Upper lobe of right lung (tissue), 1 donor: ENCODE data around the gene ETNK1. TPM values are rescaled to one million over a fixed set of nuclear protein-coding genes. Genes with fewer than 3 reads are reported as not detected.
A peak's percentile ranks its signal among the peaks of the same experiment; 100 is the strongest.

Source experiments
- ATAC-seq: fragments of 200-7000 bp; cut with Tn5 transposase; one replicate; pipeline ENCODE4 v1.9.1; 2020; ENCODE audit warnings: mild to moderate bottlenecking, moderate library complexity
- DNase-seq: peaks from one replicate; pipeline ENCODE4 v3.0.0-alpha.2; 2020
- H3K27ac ChIP-seq: fragments of 200-600 bp; one replicate; pipeline ENCODE4 v1.8.0; 2022
- H3K27me3 ChIP-seq: fragments of 200-600 bp; one replicate; pipeline ENCODE4 v1.8.0; 2022; ENCODE audit warnings: mild to moderate bottlenecking
- H3K36me3 ChIP-seq: fragments of 200-600 bp; one replicate; pipeline ENCODE4 v1.8.0; 2022
- H3K4me1 ChIP-seq: fragments of 200-600 bp; one replicate; pipeline ENCODE4 v1.8.0; 2022
- H3K4me3 ChIP-seq: fragments of 200-600 bp; one replicate; pipeline ENCODE4 v1.8.0; 2022; ENCODE audit warnings: mild to moderate bottlenecking
- H3K9me3 ChIP-seq: fragments of 200-600 bp; one replicate; pipeline ENCODE4 v1.8.0; 2022
- CTCF ChIP-seq: fragments of 200-600 bp; IDR thresholded peaks from one replicate; pipeline ENCODE4 v1.8.0; 2022; ENCODE audit warnings: antibody characterized with exemption
- intact Hi-C: fragments of 100-400 bp; cut with DNase I; formaldehyde crosslinking; loops from one replicate; pipeline ENCODE4 v1.11.0; 2022
- long read RNA-seq: library from polyadenylated mRNA; unstranded; transcript quantifications from one replicate; pipeline ENCODE4 v2.0.0, GENCODE V29; 2021
- total RNA-seq: library from RNA; stranded (reverse); fragmentation: NEBNext Ultra II Directional; extraction: Animal tissue kit (Norgen Biotek cat#: 25700); gene quantifications from one replicate; pipeline ENCODE4 v1.2.1, GENCODE V29; 2021
- donor health status: DM: no; HTN: yes; CAD: no; lungs with severe emphysema.

ETNK1 gene
- 86.2 TPM for total RNA-seq
- long read RNA-seq, full-length matches to known transcripts, result 17 of 21 reads
- long read RNA-seq, partial matches to known transcripts, result 2 of 21 reads
- long read RNA-seq, other reads (novel, unspliced or antisense), result 2 of 21 reads

- Histone ChIP-seq H3K4me3 (peak within 1 kb of the TSS; percentile 93), H3K4me1 (peaks cover 13% of the 10 kb centered on the region), H3K27ac (peak within 1 kb of the TSS; percentile 98), H3K9me3 (no peaks in the 10 kb centered on the region), H3K36me3 (no peaks in the 10 kb centered on the region), H3K27me3 (no peaks in the 10 kb centered on the region)
- ATAC-seq, result peak; percentile 100
- intact Hi-C loops, result no loop called here
- no peak for TF ChIP-seq CTCF
- peak; percentile 98 for DNase-seq
Observed at GRCh38 chr12:22624870-22625761, at the start of gene ETNK1. TSS of gene ETNK1 (plus strand) at chr12:22625171. CDS start at chr12:22625431, 260 bp downstream.

- Histone ChIP-seq H3K27me3 (no peaks in the 10 kb centered on the region), H3K4me3 (no peak overlapping the region), H3K4me1 (no peaks in the 10 kb centered on the region), H3K36me3 (no peaks in the 10 kb centered on the region), H3K9me3 (no peaks in the 10 kb centered on the region), H3K27ac (no peak overlapping the region)
- no peak for DNase-seq
- intact Hi-C loops, result no loop called here
- no peak for TF ChIP-seq CTCF
- ATAC-seq, result no peak
Observed at GRCh38 chr12:22576065-22576464, 48.9 kb upstream of the ETNK1 start.

- no peak for ATAC-seq
- intact Hi-C loops, result no loop called here
- no peaks in the 10 kb centered on the region for H3K36me3 ChIP-seq
- no peaks in the 10 kb centered on the region for H3K4me1 ChIP-seq
- H3K9me3 ChIP-seq, result no peaks in the 10 kb centered on the region
- H3K27me3 ChIP-seq, result no peaks in the 10 kb centered on the region
- TF ChIP-seq CTCF, result no peak
- no peak for DNase-seq
- no peak overlapping the region for H3K27ac ChIP-seq
- H3K4me3 ChIP-seq, result no peak overlapping the region
Observed at GRCh38 chr12:22576473-22576872, 48.5 kb upstream of the ETNK1 start.

GRCh38 chr12:22577667-22578066 lies 47.3 kb upstream of the ETNK1 start:
- no peak for DNase-seq
- no peak for ATAC-seq
- Histone ChIP-seq H3K9me3 (no peaks in the 10 kb centered on the region), H3K27me3 (no peaks in the 10 kb centered on the region), H3K36me3 (no peaks in the 10 kb centered on the region), H3K4me3 (no peak overlapping the region), H3K4me1 (no peaks in the 10 kb centered on the region), H3K27ac (no peak overlapping the region)
- TF ChIP-seq CTCF, result no peak
- intact Hi-C loops, result no loop called here

- Histone ChIP-seq H3K27me3 (no peaks in the 10 kb centered on the region), H3K4me3 (no peak overlapping the region), H3K36me3 (no peaks in the 10 kb centered on the region), H3K9me3 (no peaks in the 10 kb centered on the region), H3K27ac (no peak overlapping the region), H3K4me1 (no peaks in the 10 kb centered on the region)
- TF ChIP-seq CTCF, result no peak
- no peak for ATAC-seq
- no peak for DNase-seq
- intact Hi-C loops, result no loop called here
Observed at GRCh38 chr12:22578328-22578727, 46.6 kb upstream of the ETNK1 start.
